ENCODE measurements around the gene FAM20C. TPM values are rescaled to one million over a fixed set of nuclear protein-coding genes. Genes with fewer than 3 reads are reported as not detected.

FAM20C gene
- total and polyA plus RNA-seq, 10 of the 15 experiments (the other 5 are each of a cell fraction or from before 2014, with no cell fraction given), result 0.44 TPM; not detected in 9

DNA sequence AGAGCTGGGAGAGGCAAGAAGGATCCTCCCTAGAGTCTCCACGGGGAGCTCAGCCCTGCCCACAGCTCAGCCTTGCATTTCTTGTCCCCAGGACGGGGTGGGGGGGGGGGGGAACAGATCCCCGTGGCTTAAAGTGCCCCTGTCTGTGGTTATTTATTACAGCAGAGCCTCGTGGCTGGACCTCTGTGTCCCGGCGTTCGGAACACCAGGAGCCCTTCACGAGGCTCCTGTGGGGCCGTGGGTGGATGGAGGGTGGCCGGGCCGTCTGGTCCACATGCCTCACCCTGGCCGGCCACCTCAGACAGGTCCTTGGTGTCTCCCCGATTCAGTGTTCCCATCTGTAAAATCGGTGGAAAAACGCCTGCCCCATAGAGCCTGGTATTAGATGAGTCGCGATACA, 37.9 kb downstream of the FAM20C start:
- Histone ChIP-seq H4K20me1 (ENCODE audit: control insufficient read depth, insufficient read depth) (no peaks in the 10 kb centered on the region), H3K27me3 (replicated peaks in 1 of 2; ENCODE audit: control insufficient read depth in 2 of 2, insufficient read depth in 2 of 2, low read length in 1 of 2) (no peaks in the 10 kb centered on the region), H3K27ac (ENCODE audit: control insufficient read depth, insufficient read depth) (no peak overlapping the region), H3K36me3 (ENCODE audit: control insufficient read depth in 2 of 2, insufficient read depth in 2 of 2, low read length in 1 of 2) (no peaks in the 10 kb centered on the region), H3K4me2 (ENCODE audit: control insufficient read depth, insufficient read depth) (no peak overlapping the region), H3K9me3 (replicated peaks; ENCODE audit: control insufficient read depth, insufficient read depth, low read length) (no peaks in the 10 kb centered on the region; the same call in 2 of the 3 replicates), H3K4me1 (ENCODE audit: control insufficient read depth, insufficient read depth, low read length) (no peaks in the 10 kb centered on the region), H3K9ac (ENCODE audit: control insufficient read depth, insufficient read depth, low read length) (no peak overlapping the region), H2AFZ (ENCODE audit: control insufficient read depth, low read depth, low read length) (no peak overlapping the region), H3K79me2 (ENCODE audit: control insufficient read depth, insufficient read depth, low read length) (no peaks in the 10 kb centered on the region), H3K4me3 (no peak overlapping the region)
- ATAC-seq (no peak), FAIRE-seq (no peak), DNase-seq (ENCODE audit: low read depth, low spot score) (no peak)
- no TSS peak for BruUV-seq (replicated peaks)
- ChIA-PET CTCF (no interaction called here), SMC1A (ENCODE audit: uncharacterized antibody, unreplicated experiment) (interaction anchor here (0.6 kb wide), 1 partner anchor 1415 kb away, joined by 3 read pairs; no protein-coding TSS in a partner anchor), POLR2A (no interaction called here), RAD21 (ENCODE audit: unreplicated experiment) (no interaction called here)
- in situ Hi-C loops (cut with MboI) (no loop called here), intact Hi-C loops (cut with micrococcal nuclease; ENCODE audit: unreplicated experiment) (no loop called here)
- TF ChIP-seq IKZF2 (IDR thresholded peaks at IDR 0.05), result no peak
- no peak for TF ChIP-seq TAF1 (IDR thresholded peaks at IDR 0.05; ENCODE audit: borderline replicate concordance, low read depth, low read length)
- no peak for TF ChIP-seq ZBED1 (IDR thresholded peaks at IDR 0.05; ENCODE audit: borderline replicate concordance)
- TF ChIP-seq TARDBP (IDR thresholded peaks at IDR 0.05; ENCODE audit: borderline replicate concordance), result no peak
- TF ChIP-seq, protein P1, sequence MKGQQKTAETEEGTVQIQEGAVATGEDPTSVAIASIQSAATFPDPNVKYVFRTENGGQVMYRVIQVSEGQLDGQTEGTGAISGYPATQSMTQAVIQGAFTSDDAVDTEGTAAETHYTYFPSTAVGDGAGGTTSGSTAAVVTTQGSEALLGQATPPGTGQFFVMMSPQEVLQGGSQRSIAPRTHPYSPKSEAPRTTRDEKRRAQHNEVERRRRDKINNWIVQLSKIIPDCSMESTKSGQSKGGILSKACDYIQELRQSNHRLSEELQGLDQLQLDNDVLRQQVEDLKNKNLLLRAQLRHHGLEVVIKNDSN (IDR thresholded peaks at IDR 0.05; ENCODE audit: borderline replicate concordance, extremely low read length, insufficient read depth, low read depth, low read length), result no peak
- TF ChIP-seq, protein P2, sequence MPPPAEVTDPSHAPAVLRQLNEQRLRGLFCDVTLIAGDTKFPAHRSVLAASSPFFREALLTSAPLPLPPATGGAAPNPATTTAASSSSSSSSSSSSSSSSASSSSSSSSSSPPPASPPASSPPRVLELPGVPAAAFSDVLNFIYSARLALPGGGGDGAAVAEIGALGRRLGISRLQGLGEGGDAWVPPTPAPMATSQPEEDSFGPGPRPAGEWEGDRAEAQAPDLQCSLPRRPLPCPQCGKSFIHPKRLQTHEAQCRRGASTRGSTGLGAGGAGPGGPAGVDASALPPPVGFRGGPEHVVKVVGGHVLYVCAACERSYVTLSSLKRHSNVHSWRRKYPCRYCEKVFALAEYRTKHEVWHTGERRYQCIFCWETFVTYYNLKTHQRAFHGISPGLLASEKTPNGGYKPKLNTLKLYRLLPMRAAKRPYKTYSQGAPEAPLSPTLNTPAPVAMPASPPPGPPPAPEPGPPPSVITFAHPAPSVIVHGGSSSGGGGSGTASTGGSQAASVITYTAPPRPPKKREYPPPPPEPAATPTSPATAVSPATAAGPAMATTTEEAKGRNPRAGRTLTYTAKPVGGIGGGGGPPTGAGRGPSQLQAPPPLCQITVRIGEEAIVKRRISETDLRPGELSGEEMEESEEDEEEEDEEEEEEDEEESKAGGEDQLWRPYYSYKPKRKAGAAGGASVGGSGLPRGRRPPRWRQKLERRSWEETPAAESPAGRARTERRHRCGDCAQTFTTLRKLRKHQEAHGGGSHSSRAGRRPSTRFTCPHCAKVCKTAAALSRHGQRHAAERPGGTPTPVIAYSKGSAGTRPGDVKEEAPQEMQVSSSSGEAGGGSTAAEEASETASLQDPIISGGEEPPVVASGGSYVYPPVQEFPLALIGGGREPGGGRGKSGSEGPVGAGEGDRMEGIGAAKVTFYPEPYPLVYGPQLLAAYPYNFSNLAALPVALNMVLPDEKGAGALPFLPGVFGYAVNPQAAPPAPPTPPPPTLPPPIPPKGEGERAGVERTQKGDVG (CRISPR knock-in tag; IDR thresholded peaks at IDR 0.05), result no peak
- no peak for TF ChIP-seq FOXK2 (IDR thresholded peaks at IDR 0.05)
- TF ChIP-seq, protein P3, sequence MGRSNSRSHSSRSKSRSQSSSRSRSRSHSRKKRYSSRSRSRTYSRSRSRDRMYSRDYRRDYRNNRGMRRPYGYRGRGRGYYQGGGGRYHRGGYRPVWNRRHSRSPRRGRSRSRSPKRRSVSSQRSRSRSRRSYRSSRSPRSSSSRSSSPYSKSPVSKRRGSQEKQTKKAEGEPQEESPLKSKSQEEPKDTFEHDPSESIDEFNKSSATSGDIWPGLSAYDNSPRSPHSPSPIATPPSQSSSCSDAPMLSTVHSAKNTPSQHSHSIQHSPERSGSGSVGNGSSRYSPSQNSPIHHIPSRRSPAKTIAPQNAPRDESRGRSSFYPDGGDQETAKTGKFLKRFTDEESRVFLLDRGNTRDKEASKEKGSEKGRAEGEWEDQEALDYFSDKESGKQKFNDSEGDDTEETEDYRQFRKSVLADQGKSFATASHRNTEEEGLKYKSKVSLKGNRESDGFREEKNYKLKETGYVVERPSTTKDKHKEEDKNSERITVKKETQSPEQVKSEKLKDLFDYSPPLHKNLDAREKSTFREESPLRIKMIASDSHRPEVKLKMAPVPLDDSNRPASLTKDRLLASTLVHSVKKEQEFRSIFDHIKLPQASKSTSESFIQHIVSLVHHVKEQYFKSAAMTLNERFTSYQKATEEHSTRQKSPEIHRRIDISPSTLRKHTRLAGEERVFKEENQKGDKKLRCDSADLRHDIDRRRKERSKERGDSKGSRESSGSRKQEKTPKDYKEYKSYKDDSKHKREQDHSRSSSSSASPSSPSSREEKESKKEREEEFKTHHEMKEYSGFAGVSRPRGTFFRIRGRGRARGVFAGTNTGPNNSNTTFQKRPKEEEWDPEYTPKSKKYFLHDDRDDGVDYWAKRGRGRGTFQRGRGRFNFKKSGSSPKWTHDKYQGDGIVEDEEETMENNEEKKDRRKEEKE (IDR thresholded peaks at IDR 0.05), result no peak
- no peak for TF ChIP-seq GATAD2B (conservative IDR thresholded peaks at IDR 0.05; ENCODE audit: low read depth)
- no peak for TF ChIP-seq SIX5 (IDR thresholded peaks at IDR 0.05; ENCODE audit: low read depth, low read length, severe bottlenecking)
- TF ChIP-seq EZH2 (IDR thresholded peaks at IDR 0.05; ENCODE audit: borderline replicate concordance, control insufficient read depth, low read depth, low read length), result no peak
- no peak for TF ChIP-seq SREBF2 (IDR thresholded peaks at IDR 0.05; ENCODE audit: low read length)
- no peak for TF ChIP-seq SP1 (IDR thresholded peaks at IDR 0.05; ENCODE audit: low read depth, low read length)
- TF ChIP-seq, protein P4, sequence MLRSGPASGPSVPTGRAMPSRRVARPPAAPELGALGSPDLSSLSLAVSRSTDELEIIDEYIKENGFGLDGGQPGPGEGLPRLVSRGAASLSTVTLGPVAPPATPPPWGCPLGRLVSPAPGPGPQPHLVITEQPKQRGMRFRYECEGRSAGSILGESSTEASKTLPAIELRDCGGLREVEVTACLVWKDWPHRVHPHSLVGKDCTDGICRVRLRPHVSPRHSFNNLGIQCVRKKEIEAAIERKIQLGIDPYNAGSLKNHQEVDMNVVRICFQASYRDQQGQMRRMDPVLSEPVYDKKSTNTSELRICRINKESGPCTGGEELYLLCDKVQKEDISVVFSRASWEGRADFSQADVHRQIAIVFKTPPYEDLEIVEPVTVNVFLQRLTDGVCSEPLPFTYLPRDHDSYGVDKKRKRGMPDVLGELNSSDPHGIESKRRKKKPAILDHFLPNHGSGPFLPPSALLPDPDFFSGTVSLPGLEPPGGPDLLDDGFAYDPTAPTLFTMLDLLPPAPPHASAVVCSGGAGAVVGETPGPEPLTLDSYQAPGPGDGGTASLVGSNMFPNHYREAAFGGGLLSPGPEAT (IDR thresholded peaks at IDR 0.05; ENCODE audit: low read depth), result no peak
- TF ChIP-seq POLR2A (IDR thresholded peaks at IDR 0.05; ENCODE audit: low read depth, low read length), result no peak
- no peak for TF ChIP-seq ZNF274 (IDR thresholded peaks at IDR 0.05; ENCODE audit: insufficient read depth, insufficient read length)
- no peak for TF ChIP-seq NR2C2 (IDR thresholded peaks at IDR 0.05; ENCODE audit: borderline replicate concordance, control insufficient read depth, insufficient read length, low read depth)
- 56% methylated on average over 14 of the region's 17 CpGs for WGBS (ENCODE audit: insufficient coverage, insufficient replicate concordance, low lambda C conversion rate, missing lambda C conversion rate)
